GM12892 (cell line): ENCODE data around the gene TBC1D28.
"Not testable (repeated sequence)": the region's sequence is repeated elsewhere in the genome, so short reads cannot be mapped to it uniquely, and the experiment has no call there.

Experiments used
- POLR2A ChIP-seq: IDR thresholded peaks from 2 replicates; pipeline ENCODE4 v1.6.1; 2011; ENCODE audit warnings: low read depth, low read length, control low read depth
- TAF1 ChIP-seq: IDR thresholded peaks from 2 replicates; pipeline ENCODE4 v1.6.1; 2011; ENCODE audit warnings: low read depth, mild to moderate bottlenecking, control low read depth, low read length, borderline replicate concordance

DNA sequence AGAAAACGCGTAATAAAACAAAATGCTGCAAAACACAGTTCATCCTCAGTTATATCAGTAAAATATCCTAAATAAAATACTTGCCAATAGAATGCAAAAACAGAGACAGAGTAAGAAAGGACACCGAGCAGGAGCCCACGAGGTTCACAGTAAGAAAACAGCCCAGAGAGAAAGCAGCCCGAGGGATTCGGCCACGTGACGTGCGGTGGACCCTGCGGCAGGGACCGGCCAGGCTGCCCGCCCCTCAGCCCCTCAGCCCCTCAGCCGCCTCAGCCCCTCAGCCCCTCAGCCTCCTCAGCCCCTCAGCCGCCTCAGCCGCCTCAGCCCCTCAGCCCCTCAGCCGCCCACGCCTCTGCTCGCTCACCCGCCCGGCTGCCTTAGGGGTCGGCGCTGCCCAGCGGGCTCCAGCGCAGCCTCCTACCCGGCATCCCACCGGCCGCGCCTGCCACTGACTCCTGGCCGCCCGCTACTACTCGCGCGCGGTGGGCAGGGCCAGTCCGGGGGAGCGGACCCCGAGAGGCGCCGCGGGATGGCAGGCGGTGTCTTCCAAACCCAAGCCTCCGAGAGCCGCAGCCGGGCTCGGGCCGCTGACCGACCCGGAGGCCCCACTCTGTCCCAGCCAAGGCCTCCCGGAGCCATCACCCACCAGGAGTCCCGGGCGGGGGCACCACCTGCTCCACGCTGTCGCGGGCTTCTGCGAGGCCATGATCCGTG is 9.5 kb downstream of the TBC1D28 start:
- not testable (repeated sequence) for TF ChIP-seq POLR2A, TAF1
